Thymus (tissue), 11 donors: ENCODE results near the gene RANBP1. TPM values are rescaled to one million over a fixed set of nuclear protein-coding genes. Genes with fewer than 3 reads are reported as not detected.

Experiments
- DNase-seq, 9 donors: peaks; one replicate each; pipeline ENCODE4 v3.0.0-alpha.2; 2013; ENCODE audit warnings: low spot score in 9 of 9, low read depth in 6 of 9, missing footprints in 1 of 9
- H3K27ac ChIP-seq, 2 donors: one replicate each; pipeline ENCODE4 v1.5.1; 2013; ENCODE audit warnings: control low read depth in 1 of 2, low read depth in 1 of 2, low read length in 1 of 2, mild to moderate bottlenecking in 1 of 2, moderate library complexity in 1 of 2
- H3K27me3 ChIP-seq, 2 donors: one replicate each; pipeline ENCODE4 v1.5.1; 2013; ENCODE audit warnings: low read length in 1 of 2; ENCODE audit not compliant: control insufficient read depth in 2 of 2, insufficient read depth in 1 of 2
- H3K36me3 ChIP-seq, 2 donors: one replicate each; pipeline ENCODE4 v1.5.1; 2013; ENCODE audit warnings: low read length in 1 of 2, mild to moderate bottlenecking in 1 of 2, moderate library complexity in 1 of 2; ENCODE audit not compliant: control insufficient read depth in 2 of 2, insufficient read depth in 2 of 2
- H3K4me1 ChIP-seq, 2 donors: one replicate each; pipeline ENCODE4 v1.5.1; 2013; ENCODE audit warnings: low read length in 2 of 2; ENCODE audit not compliant: control insufficient read depth in 2 of 2, insufficient read depth in 2 of 2
- H3K4me3 ChIP-seq, 2 donors: one replicate each; pipeline ENCODE4 v1.5.1; 2013; ENCODE audit warnings: low read length in 2 of 2, control low read depth in 1 of 2, mild to moderate bottlenecking in 1 of 2
- H3K9me3 ChIP-seq, 2 donors: one replicate each; pipeline ENCODE4 v1.5.1; 2013; ENCODE audit warnings: low read length in 1 of 2, mild to moderate bottlenecking in 1 of 2; ENCODE audit not compliant: control insufficient read depth in 2 of 2, insufficient read depth in 1 of 2
- WGBS: extraction: QIAGEN DNeasy Blood & Tissue Kit; methylation state at CpG from one replicate; pipeline ENCODE4 v1.1.7; 2013; 5-methylcytosine and 5-hydroxymethylcytosine counted together
- polyA plus RNA-seq: library from polyadenylated mRNA; stranded (reverse); fragments of 200-250 nt; gene quantifications from one replicate; pipeline ENCODE4 v1.2.3, GENCODE V29; 2013
- total RNA-seq: library from RNA; stranded (reverse); fragments of 120-200 nt; gene quantifications from one replicate; pipeline ENCODE4 v1.2.4, GENCODE V29; 2013
- donor health status: healthy.

The RANBP1 gene
- total and polyA plus RNA-seq, 2 donors, result 78.9 to 318 TPM

DNA sequence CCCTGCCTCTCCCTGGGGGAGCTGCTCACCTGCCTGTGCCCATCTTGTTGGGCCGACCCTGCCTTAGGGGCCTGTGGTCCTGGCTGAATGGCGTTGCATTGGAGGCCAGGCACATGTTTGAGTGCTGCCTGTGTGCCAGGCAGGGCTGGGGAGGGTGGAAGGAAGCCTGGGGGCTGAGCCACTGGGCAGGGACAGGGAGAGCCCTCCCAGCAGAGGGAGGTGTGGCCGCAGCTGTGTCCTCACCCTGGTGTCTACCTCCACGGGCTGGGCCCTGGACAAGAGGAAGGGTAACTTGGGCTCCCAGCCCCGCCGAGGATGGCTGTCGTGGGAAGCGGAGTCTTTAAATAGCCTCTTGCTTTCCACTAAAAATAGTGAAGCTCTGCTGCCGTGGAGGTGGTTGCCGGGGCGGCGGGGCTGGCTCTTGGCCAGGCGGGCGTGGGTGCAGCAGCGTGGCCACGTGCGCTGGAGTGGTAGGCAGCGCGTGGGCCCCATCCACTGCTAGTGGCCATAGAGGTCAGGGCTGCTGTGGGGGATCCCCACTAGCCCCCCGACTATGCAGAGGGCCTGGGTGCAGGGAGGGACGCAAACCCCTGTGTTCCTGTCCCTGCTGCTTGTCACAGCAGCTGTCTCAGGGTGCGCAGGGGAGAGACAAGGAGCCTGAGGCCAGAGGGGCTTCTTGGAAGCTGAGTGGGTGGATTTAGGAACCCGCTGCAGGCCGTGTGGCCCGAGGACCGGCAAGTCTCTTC, 21.9 kb downstream of the RANBP1 start:
- Histone ChIP-seq H3K36me3 (peaks cover 4 to 22% of the 10 kb centered on the region in 2 donors), H3K9me3 (no peaks in the 10 kb centered on the region), H3K4me1 (peaks cover 3 to 9% of the 10 kb centered on the region in 2 donors), H3K27me3 (no peaks in the 10 kb centered on the region), H3K27ac (no peak overlapping the region), H3K4me3 (no peak overlapping the region)
- 53% methylated on average over 26 of the region's 26 CpGs for WGBS
- no peak for DNase-seq

DNA sequence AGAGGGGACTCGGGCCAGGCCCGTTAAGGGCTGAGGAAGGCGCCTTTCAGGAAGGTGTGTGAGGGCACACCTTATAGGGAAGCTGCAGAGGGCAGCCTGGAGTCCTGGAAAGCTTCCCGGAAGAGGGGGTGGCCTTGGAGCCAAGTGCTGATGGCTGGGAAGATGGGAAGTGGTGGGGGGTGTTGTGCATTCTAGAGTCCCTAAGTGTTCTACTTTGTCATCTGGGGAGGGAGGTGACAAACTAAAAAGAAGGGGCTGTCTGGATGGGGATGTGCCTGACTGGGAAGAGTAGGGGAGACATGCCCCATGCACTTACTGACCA, 22.5 kb downstream of the RANBP1 start:
- Histone ChIP-seq H3K4me3 (no peak overlapping the region), H3K9me3 (no peaks in the 10 kb centered on the region), H3K27me3 (no peaks in the 10 kb centered on the region), H3K36me3 (peaks cover 4 to 26% of the 10 kb centered on the region in 2 donors), H3K4me1 (peaks cover 0 to 7% of the 10 kb centered on the region in 2 donors), H3K27ac (no peak overlapping the region)
- no peak for DNase-seq
- WGBS, result 94% methylated on average over 4 of the region's 4 CpGs

DNA sequence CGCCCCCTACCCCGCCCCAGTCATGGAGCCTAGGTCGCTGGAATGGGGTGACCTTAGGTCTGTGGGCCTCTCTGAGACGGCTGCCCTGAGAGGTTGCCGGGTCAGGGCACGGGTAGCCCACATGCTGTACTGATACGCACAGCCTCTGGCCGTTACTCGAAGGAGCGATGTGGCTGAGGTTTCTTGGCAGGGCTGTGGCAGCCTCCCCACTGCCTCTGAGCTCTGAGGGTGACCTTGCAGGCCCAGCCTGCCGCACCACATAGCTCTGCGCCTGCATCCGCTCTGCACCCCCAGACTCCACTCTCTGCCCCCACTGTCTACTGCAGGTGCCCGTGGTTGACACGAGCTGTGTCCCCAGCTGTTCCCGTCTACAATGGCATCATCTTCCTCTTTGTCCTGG, 23.0 kb downstream of the RANBP1 start:
- no peak for DNase-seq
- Histone ChIP-seq H3K4me1 (peaks cover 0 to 7% of the 10 kb centered on the region in 2 donors), H3K9me3 (no peaks in the 10 kb centered on the region)

DNA sequence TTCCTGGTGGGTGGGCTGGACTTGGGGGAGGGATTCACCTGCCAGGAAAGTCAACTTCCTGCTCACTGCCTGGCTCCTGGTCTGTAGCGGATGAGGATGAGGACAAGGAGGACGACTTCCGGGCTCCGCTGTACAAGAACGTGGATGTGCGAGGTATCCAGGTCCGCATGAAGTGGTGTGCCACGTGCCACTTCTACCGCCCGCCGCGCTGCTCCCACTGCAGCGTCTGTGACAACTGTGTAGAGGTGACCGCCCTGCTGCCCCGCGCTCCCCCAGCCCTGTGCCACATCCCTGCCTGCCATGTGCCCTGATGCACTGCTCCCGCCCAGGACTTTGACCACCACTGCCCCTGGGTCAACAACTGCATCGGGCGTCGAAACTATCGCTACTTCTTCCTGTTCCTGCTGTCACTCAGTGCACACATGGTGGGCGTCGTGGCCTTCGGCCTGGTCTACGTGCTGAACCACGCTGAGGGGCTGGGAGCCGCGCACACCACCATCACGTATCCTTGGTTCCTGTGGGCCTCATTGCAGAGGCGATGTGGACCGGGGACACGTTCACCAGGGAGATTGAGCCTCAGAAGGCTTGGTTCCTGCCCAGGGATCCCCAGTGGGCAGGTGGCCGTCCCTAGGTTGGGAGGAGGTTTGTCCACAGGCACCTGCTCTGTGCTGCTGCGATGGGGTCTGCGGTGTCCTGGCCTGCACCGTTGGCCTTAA, 23.6 kb downstream of the RANBP1 start:
- no peak for DNase-seq
- Histone ChIP-seq H3K36me3 (peaks cover 4 to 35% of the 10 kb centered on the region in 2 donors), H3K27ac (no peak overlapping the region), H3K4me3 (no peak overlapping the region), H3K27me3 (no peaks in the 10 kb centered on the region), H3K9me3 (no peaks in the 10 kb centered on the region), H3K4me1 (peaks cover 0 to 7% of the 10 kb centered on the region in 2 donors)
- WGBS, result 98% methylated on average over 36 of the region's 36 CpGs

More for the DNA sequence above, 23.0 kb downstream of the RANBP1 start:
- no peak overlapping the region for H3K4me3 ChIP-seq
- 90% methylated on average over 16 of the region's 16 CpGs for WGBS
- H3K27me3 ChIP-seq, result no peaks in the 10 kb centered on the region
- no peak overlapping the region for H3K27ac ChIP-seq
- peaks cover 4 to 31% of the 10 kb centered on the region in 2 donors for H3K36me3 ChIP-seq

DNA sequence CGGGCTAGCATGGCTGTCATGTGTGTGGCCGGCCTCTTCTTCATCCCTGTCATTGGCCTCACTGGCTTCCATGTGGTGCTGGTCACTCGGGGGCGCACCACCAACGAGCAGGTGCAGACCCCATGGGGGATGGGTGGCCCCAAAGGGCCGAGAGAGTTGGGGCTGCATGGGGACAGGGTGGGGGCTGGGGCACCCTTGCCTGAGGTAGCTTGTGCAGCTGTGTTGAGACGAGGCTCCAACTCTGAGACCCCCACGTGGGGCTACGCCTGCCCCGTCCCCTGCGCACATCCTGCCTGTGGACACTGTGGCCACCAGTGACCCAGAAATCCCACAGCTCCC, 24.2 kb downstream of the RANBP1 start:
- peaks cover 0 to 7% of the 10 kb centered on the region in 2 donors for H3K4me1 ChIP-seq
- no peak for DNase-seq
- peaks cover 4 to 38% of the 10 kb centered on the region in 2 donors for H3K36me3 ChIP-seq
- H3K27ac ChIP-seq, result no peak overlapping the region
- no peak overlapping the region for H3K4me3 ChIP-seq
- no peaks in the 10 kb centered on the region for H3K9me3 ChIP-seq
- 97% methylated on average over 11 of the region's 11 CpGs for WGBS
- H3K27me3 ChIP-seq, result no peaks in the 10 kb centered on the region

DNA sequence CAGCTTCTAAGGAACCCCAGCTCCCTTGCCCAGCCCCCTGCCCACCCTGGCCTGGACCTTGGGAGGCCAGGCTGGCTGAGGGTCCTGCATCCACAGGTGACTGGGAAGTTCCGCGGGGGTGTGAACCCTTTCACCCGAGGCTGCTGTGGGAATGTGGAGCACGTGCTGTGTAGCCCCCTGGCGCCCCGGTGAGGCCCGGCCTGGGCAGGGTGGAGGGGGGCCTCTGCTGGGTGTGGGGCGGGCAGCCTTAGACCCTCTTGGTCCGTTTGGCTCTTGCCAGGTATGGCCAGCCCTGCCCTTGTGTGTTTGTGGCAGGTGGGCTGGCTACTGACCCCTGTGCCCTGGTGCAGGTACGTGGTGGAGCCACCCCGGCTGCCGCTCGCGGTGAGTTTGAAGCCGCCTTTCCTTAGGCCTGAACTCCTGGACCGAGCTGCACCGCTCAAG, 24.6 kb downstream of the RANBP1 start:
- Histone ChIP-seq H3K27ac (no peak overlapping the region), H3K9me3 (no peaks in the 10 kb centered on the region), H3K36me3 (peaks cover 4 to 43% of the 10 kb centered on the region in 2 donors), H3K4me3 (no peak overlapping the region), H3K4me1 (peaks cover 0 to 7% of the 10 kb centered on the region in 2 donors), H3K27me3 (no peaks in the 10 kb centered on the region)
- DNase-seq, result no peak
- 97% methylated on average over 17 of the region's 17 CpGs for WGBS

DNA sequence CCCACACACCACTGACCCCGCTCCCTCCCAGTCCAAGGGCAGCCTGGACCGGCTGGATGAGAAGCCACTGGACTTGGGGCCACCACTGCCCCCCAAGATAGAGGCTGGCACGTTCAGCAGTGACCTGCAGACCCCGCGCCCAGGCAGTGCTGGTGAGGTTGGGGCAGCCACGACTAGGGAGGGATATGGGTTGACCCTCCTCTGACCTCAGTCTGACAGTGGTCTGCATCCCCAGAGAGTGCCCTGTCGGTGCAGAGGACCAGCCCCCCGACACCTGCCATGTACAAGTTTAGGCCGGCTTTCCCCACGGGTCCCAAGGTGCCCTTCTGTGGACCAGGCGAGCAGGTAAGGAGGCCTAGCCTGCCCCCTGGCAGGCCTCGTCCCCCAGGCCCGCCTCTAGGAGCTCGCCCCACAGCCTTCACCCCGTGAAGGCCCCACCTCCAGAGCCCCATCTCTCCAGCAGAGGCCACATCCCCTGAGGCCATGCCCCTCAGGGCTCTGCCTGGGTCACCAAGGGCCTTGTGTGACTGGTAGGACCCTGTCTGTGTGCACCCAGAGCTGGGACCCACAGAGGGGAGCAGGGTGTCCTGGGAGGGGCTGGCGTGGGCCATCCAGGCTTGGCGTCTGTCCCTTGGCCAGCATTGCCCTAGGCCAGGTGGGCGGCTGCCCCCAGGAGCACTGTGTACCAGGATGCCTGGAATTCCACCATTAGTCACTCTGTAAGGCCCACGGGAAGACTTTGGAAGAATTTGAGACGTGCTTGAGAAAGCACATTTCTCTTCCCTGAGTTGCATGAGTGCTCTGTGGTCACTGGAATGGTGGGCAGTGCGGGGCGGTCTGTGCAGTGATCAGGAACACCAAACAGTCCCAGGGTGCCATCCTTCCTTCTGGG, 25.5 kb downstream of the RANBP1 start:
- Histone ChIP-seq H3K27me3 (no peaks in the 10 kb centered on the region), H3K4me1 (peaks cover 0 to 3% of the 10 kb centered on the region in 2 donors), H3K36me3 (peaks cover 2 to 44% of the 10 kb centered on the region in 2 donors), H3K27ac (no peak overlapping the region), H3K4me3 (no peak overlapping the region), H3K9me3 (no peaks in the 10 kb centered on the region)
- no peak for DNase-seq
- 97% methylated on average over 22 of the region's 22 CpGs for WGBS

DNA sequence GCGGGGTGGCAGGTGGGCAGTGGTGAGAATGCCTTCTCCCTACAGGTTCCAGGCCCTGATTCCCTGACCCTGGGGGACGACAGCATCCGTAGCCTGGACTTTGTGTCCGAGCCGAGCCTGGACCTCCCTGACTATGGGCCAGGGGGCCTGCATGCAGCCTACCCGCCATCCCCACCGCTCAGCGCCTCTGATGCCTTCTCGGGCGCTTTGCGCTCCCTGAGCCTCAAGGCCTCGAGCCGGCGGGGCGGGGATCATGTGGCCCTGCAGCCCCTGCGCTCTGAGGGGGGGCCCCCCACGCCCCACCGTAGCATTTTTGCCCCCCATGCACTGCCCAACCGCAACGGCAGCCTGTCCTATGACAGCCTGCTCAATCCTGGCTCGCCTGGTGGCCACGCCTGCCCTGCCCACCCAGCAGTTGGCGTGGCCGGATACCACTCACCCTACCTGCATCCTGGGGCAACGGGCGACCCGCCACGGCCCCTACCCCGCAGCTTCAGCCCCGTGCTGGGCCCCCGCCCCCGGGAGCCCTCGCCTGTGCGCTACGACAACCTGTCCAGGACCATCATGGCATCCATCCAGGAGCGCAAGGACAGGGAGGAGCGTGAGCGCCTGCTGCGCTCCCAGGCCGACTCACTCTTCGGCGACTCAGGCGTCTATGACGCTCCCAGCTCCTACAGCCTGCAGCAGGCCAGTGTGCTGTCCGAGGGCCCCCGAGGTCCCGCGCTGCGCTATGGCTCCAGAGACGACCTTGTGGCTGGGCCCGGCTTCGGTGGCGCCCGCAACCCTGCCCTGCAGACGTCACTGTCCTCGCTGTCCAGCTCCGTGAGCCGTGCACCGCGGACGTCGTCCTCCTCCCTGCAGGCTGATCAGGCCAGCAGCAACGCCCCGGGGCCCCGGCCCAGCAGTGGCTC, 27.1 kb downstream of the RANBP1 start:
- Histone ChIP-seq H3K27ac (no peak overlapping the region), H3K4me1 (no peaks in the 10 kb centered on the region), H3K27me3 (no peaks in the 10 kb centered on the region), H3K9me3 (no peaks in the 10 kb centered on the region), H3K4me3 (no peak overlapping the region), H3K36me3 (peaks cover 2 to 44% of the 10 kb centered on the region in 2 donors)
- WGBS, result 98% methylated on average over 65 of the region's 65 CpGs
- DNase-seq, result no peak
